Mucosa of gallbladder (tissue), 1 donor: ENCODE data around the gene ADGRA3. TPM values are rescaled to one million over a fixed set of nuclear protein-coding genes. Genes with fewer than 3 reads are reported as not detected.

Experiments used
- DNase-seq: peaks from one replicate; pipeline ENCODE4 v3.0.0-alpha.2; 2020; ENCODE audit warnings: low spot score
- total RNA-seq: library from RNA; stranded (reverse); gene quantifications from one replicate; pipeline ENCODE4 v1.2.1, GENCODE V29; 2021
- donor health status: DM: no; HTN: no; CAD: no.

Gene ADGRA3
- total RNA-seq, 1 donor from 2014 or later = 26.2 TPM

DNA sequence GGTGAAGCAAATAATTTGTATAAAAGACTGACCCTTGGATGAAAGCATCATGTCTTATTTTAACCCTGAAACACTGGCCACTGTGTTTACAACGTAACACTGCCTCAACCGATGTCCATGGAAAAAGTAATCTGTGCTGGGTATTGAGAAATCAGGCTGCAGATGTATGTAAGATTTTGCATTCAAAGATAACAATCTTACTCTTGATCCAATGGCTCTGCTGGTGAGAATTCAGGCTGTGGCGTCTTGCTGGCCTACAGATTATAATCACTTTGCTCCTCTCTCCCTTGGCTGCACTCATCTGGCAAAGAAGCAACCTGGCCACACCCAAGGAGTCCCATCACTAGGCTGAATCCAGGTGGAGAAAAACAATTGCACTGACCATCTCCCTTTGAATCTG, 7.5 kb downstream of the ADGRA3 start:
- DNase-seq = no peak

DNA sequence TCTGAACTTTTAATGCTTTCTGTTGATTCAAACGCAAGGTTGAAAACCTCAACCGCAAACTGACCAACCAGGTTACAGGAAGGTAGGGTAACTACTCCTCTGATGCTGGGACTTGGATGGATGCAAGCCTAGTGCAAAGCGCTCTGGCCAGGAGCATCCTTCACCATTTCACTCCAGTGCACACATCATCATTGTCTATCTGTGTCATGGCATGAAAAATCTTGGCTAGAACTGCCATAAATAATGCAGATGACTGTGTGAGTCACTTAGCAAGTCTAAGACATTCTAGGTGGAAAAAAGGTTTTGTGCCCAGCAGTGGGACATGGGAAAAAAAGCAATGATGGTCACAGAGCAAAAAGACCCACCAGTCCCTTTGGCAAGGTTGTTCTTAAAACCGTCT, 10.9 kb downstream of the ADGRA3 start:
- no peak for DNase-seq

GRCh38 chr4:22504447-22504846, 11.4 kb downstream of the ADGRA3 start:
- DNase-seq = no peak

DNA sequence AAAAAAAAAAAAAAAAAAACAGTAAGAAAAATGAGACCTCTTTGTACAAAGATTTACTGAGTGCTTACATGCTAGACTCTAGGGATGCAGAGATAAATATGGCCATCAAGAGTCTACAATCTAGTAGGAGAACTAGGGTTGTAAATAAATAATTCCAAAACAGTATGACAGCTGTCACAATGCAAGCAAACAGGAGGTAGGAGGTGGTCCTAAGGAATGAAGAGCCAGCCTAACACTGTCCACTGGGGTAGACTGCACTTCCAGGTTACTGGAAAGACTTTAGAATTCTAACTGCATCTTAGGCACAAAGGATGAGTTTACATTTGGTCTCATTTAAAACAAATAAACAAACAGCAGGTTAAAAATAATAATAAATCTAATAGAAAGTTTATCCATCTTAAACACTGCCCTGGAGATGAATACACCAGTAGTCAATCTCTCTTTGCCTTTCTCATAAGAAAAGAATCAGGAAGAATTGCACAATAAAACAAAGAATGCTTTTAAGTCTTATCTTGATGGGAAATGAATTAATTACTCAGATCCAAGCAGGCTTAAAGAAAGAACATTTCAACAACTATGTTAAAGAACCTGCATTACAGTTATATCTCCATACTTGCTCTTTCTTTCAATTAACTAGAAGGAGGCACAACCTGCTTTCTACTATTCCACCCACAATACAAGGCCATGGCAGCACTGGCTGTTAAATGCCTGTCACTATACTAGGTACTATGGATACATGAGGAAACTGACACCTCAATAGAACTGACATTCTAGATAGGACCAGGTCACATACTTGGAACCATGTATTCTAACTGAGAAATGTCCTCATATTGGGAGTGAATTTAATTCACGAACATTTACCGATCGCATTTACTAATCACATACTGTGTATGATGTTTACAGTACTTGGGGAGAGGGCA, 12.7 kb downstream of the ADGRA3 start:
- no peak for DNase-seq

DNA sequence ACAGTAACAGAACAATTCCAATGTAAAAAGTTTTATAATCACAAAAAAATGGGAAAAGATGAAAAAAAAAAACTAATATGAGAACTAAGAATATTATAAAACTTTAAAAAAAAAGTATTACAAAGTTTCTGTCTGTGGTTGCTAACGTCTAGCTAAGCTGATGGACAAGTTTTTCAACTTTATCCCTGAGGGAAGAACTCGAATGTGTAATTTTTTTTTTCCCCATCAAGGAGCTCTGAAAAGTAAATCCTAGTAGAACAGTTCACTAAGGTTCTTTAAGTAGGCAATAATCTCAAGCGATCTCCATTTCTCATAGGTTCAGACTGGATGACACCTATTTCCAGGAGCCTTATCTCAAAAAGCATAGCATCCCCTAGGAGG, 14.2 kb downstream of the ADGRA3 start:
- no peak for DNase-seq

DNA sequence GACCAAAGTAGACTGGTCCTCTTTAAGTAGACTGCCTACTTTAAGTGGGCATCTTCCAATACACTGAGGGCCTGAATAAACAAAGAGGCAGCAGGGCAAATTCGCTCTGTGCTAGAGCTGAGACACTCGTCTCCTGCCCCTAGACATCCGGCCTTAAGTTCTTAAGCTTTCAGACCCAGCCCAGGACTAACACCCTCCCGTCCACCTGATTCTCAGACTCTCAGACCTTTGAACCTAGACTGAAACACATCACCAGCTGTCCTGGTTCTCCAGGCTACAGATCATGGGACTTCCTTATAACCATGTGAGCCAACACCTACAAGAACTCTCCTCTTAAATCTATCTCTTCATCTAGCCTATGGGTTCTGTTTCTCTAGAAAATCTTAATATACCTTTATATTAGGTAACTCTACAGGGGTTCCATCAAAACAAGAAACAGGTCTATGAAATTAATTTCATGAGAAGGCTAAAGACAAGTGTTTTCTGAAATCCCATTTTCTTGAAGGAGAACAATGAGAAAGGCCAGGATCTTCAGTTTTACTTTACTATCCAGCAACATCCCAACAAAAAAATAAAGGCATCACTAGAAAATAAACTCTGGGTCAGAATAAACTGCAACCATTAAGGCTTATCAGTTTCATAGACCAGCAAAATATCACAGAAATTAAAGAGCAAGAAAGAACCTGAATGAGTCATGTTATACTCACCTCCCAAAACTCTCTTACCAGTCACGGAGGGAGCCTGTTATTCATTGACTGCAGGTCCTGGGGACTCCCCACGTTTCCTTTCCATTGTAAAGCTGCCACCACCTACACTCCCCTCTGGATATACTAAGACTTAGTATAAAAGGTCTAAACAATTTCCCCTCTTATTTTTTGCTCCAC, 14.8 kb downstream of the ADGRA3 start:
- DNase-seq = peak; percentile 31

GRCh38 chr4:22500128-22500611, 15.7 kb downstream of the ADGRA3 start:
- peak; percentile 21 for DNase-seq

DNA sequence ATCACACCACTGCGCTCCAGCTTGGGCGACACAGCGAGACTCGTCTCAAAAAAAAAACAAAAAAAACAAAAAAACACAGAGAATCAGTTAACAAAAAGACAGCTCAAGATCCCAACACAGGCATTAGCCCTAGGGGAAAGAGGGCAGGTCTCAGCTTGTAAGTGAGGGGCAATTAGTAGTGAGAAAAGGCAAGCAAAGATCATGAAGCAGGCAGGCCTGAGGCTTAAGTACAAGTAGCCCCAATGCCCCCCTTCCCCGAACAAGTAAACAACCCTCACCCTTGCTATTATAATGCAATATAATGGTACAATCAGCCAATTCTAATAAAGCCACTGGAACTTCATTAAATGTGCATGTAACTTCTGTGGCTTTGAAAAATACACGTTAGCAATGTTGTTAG, 17.0 kb downstream of the ADGRA3 start:
- DNase-seq = no peak

GRCh38 chr4:22496165-22496813, 19.6 kb downstream of the ADGRA3 start:
- DNase-seq = no peak

- no peak for DNase-seq
Observed at GRCh38 chr4:22493523-22493922, 22.3 kb downstream of the ADGRA3 start.

- DNase-seq = no peak
Observed at GRCh38 chr4:22492987-22493386, 22.9 kb downstream of the ADGRA3 start.

- no peak for DNase-seq
Observed at GRCh38 chr4:22491939-22492338, 23.9 kb downstream of the ADGRA3 start.

GRCh38 chr4:22490718-22491315, 25.0 kb downstream of the ADGRA3 start:
- DNase-seq = no peak

DNA sequence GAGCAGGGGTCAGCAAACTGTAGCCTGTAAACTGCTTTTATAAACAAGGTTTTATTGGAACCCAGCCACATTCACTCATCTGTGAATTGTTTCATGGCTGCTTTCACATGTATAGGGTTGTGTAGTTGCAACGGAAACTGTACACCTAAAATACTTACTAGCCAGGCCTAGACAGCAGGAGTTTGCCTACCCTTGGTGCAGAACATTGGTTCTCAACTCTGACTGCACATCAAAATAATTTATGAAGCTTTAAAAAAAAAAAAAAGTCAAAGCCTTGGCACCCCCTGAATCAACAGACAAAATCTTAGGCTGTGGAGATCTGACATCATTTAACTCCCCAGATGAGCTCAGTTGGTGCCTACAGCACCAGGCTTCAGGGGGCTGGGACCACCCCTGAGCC, 27.8 kb downstream of the ADGRA3 start:
- DNase-seq = no peak

GRCh38 chr4:22487328-22487727, 28.5 kb downstream of the ADGRA3 start:
- DNase-seq = no peak

DNA sequence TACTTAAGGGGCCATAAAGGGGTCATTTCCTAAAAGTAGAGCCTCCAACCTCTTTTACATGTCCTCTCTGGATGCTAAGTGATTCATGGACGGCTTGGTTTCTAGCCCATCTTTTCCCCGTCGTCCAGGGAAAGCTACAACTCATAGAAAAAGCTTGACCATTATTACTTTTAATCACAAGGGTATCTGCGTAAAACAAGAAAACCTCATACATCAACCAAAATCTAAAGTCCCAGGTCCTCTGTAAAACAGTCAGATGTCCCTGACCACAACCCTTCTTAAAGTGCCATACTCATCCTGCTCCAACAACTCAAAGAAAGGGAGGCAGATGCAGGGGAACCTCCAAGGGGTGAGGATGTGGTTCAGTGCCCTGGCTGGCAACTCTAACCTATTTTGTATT, 29.6 kb downstream of the ADGRA3 start:
- no peak for DNase-seq

DNA sequence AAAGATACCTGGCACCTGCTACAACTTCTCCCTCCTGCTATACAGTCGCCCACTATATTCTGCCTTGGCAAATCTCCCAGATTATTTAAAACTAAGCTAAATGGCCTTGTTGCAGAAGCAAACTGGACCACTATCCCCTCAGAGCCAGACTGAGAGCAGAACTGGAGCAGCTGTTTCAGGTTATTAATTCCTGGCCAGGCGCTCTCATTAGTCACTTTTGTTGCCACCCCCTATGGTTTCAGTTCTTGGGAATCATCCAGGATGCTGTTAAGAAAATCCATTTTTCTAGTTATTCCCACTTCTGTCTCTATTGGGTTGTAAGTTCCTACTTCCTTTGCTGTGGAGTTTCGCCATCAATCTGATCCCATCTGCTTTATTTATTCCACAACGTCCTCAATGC, 30.1 kb downstream of the ADGRA3 start:
- no peak for DNase-seq

GRCh38 chr4:22483551-22483981, 32.3 kb downstream of the ADGRA3 start:
- DNase-seq = no peak

GRCh38 chr4:22482250-22483127, 33.4 kb downstream of the ADGRA3 start:
- DNase-seq = no peak

GRCh38 chr4:22480675-22481327, 35.1 kb downstream of the ADGRA3 start:
- DNase-seq = no peak
